ENCODE measurements around the gene G0S2. TPM values are rescaled to one million over a fixed set of nuclear protein-coding genes. Genes with fewer than 3 reads are reported as not detected.

G0S2 gene
- polyA plus RNA-seq, 2 of the 4 experiments (the other 2 are of a cell fraction) = 1.1 to 3.0 TPM

GRCh38 chr1:209715314-209715713 is 40.1 kb downstream of the G0S2 start:
- H3K4me2 ChIP-seq = no peak overlapping the region
- TF ChIP-seq JUN (IDR thresholded peaks at IDR 0.05) (no peak), KDM5A (IDR thresholded peaks at IDR 0.05) (no peak), SMC3 (IDR thresholded peaks at IDR 0.05) (no peak), TP53 (CRISPR knock-in tag; IDR thresholded peaks at IDR 0.05) (no peak), MAZ (IDR thresholded peaks at IDR 0.05; ENCODE audit: borderline replicate concordance, low read depth, low read length) (no peak), RNF2 (IDR thresholded peaks at IDR 0.05; ENCODE audit: borderline replicate concordance, low read depth) (no peak), BHLHE40 (IDR thresholded peaks at IDR 0.05; ENCODE audit: low read depth, low read length) (no peak), REST (IDR thresholded peaks at IDR 0.05) (no peak), HOXB13 (CRISPR knock-in tag; IDR thresholded peaks at IDR 0.05; ENCODE audit: low read depth) (no peak), GATA3 (IDR thresholded peaks at IDR 0.05; ENCODE audit: borderline replicate concordance) (no peak), RCOR1 (IDR thresholded peaks at IDR 0.05; ENCODE audit: low read depth, low read length) (no peak)
- TF ChIP-seq, protein P1, sequence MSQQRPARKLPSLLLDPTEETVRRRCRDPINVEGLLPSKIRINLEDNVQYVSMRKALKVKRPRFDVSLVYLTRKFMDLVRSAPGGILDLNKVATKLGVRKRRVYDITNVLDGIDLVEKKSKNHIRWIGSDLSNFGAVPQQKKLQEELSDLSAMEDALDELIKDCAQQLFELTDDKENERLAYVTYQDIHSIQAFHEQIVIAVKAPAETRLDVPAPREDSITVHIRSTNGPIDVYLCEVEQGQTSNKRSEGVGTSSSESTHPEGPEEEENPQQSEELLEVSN (IDR thresholded peaks at IDR 0.05; ENCODE audit: borderline replicate concordance, low read depth) = no peak
- TF ChIP-seq, protein P2, sequence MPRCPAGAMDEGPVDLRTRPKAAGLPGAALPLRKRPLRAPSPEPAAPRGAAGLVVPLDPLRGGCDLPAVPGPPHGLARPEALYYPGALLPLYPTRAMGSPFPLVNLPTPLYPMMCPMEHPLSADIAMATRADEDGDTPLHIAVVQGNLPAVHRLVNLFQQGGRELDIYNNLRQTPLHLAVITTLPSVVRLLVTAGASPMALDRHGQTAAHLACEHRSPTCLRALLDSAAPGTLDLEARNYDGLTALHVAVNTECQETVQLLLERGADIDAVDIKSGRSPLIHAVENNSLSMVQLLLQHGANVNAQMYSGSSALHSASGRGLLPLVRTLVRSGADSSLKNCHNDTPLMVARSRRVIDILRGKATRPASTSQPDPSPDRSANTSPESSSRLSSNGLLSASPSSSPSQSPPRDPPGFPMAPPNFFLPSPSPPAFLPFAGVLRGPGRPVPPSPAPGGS (IDR thresholded peaks at IDR 0.05) = no peak
- TF ChIP-seq, protein P3, sequence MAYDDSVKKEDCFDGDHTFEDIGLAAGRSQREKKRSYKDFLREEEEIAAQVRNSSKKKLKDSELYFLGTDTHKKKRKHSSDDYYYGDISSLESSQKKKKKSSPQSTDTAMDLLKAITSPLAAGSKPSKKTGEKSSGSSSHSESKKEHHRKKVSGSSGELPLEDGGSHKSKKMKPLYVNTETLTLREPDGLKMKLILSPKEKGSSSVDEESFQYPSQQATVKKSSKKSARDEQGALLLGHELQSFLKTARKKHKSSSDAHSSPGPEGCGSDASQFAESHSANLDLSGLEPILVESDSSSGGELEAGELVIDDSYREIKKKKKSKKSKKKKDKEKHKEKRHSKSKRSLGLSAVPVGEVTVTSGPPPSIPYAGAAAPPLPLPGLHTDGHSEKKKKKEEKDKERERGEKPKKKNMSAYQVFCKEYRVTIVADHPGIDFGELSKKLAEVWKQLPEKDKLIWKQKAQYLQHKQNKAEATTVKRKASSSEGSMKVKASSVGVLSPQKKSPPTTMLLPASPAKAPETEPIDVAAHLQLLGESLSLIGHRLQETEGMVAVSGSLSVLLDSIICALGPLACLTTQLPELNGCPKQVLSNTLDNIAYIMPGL (CRISPR knock-in tag; IDR thresholded peaks at IDR 0.05; ENCODE audit: borderline replicate concordance) = no peak
- H3K9me3 ChIP-seq = no peaks in the 10 kb centered on the region
- FAIRE-seq (no peak), ATAC-seq (no peak), DNase-seq (ENCODE audit: low read depth in 1 of 2, low spot score in 1 of 2) (no peak)
- no peaks in the 10 kb centered on the region for H3K4me1 ChIP-seq
- ChIA-PET CTCF (no interaction called here), POLR2A (no interaction called here)
- H3K27ac ChIP-seq = no peak overlapping the region
- no peak overlapping the region for H3K4me3 ChIP-seq

DNA sequence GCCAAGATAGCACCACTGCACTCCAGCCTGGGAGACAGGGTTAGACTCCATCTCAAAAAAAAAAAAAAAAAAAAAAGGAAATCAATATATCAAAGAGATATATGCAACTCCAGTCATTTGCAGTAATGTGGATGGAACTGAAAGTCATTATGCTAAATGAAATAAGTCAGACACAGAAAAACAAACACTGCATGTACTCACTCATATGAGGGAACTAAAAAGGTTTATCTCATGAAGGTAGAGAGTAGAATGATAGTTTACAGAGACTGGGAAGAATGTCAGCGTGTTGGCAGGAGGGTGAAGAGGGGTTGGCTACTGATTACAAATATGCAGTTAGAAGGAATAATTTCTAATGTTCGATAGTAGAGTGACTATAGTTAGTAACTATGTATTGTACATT is 42.6 kb downstream of the G0S2 start:
- CTCF ChIA-PET = no interaction called here
- Histone ChIP-seq H3K9me3 (no peaks in the 10 kb centered on the region), H3K4me3 (no peak overlapping the region), H3K4me1 (no peaks in the 10 kb centered on the region), H3K4me2 (no peak overlapping the region), H3K27ac (no peak overlapping the region)
- FAIRE-seq = no peak
- WGBS (ENCODE audit: missing lambda C conversion rate) = 3% methylated on average over 2 of the region's 2 CpGs
- no peak for ATAC-seq
- no peak for DNase-seq (ENCODE audit: low read depth in 1 of 2, low spot score in 1 of 2)
- TF ChIP-seq MYC (IDR thresholded peaks at IDR 0.05; ENCODE audit: borderline replicate concordance, low read length) (no peak), USF2 (IDR thresholded peaks at IDR 0.05) (no peak), PHF8 (IDR thresholded peaks at IDR 0.05; ENCODE audit: borderline replicate concordance, low read depth) (no peak), CHD2 (IDR thresholded peaks at IDR 0.05; ENCODE audit: low read length, partially characterized antibody) (no peak), ZNF302 (CRISPR knock-in tag; IDR thresholded peaks at IDR 0.05) (no peak), JUN (IDR thresholded peaks at IDR 0.05) (no peak)
- TF ChIP-seq, protein P4, sequence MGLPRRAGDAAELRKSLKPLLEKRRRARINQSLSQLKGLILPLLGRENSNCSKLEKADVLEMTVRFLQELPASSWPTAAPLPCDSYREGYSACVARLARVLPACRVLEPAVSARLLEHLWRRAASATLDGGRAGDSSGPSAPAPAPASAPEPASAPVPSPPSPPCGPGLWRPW (IDR thresholded peaks at IDR 0.05) = no peak
- POLR2A ChIA-PET = no interaction called here

Measured in A549 (cell line).